ENCODE measurements around the gene PAN2. TPM values are rescaled to one million over a fixed set of nuclear protein-coding genes. Genes with fewer than 3 reads are reported as not detected.
"Not testable (repeated sequence)": the region's sequence is repeated elsewhere in the genome, so short reads cannot be mapped to it uniquely, and the experiment has no call there.

The PAN2 gene
- total RNA-seq, 1 donor: 13.0 TPM

DNA sequence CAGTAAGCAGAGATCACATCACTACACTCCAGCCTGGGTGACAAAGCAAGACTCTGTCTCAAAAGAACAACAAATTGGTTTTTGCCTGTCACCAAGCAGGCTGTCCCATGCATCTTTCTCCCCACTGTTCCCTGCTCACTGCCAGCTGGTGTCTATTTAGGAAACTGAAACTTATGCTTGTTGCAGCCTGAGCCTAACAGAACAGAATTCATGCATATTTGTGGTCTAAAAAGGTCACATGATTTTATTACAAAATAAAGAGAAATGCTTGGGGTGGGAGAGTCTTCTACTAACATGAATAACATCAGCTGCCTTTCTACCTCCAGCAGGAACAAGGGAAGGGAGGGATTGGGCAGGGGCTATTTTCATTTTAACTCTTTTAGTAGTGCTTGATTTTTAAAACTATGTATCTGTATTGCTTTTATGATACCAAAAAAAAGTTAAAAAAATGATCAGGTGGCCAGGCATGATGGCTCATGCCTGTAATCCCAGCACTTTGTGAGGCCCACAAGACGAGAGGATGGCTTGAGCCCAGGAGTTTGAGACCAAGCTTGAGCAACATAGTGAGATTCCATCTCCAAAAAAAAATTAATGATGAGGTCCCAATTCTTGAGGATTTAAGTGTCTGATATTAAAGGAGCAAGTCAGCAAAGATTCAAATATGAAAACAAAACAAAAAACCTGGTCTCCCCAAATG, 25.2 kb upstream of the PAN2 start:
- peak; percentile 92 for DNase-seq (ENCODE audit: low read depth)
- TF ChIP-seq, protein P1, sequence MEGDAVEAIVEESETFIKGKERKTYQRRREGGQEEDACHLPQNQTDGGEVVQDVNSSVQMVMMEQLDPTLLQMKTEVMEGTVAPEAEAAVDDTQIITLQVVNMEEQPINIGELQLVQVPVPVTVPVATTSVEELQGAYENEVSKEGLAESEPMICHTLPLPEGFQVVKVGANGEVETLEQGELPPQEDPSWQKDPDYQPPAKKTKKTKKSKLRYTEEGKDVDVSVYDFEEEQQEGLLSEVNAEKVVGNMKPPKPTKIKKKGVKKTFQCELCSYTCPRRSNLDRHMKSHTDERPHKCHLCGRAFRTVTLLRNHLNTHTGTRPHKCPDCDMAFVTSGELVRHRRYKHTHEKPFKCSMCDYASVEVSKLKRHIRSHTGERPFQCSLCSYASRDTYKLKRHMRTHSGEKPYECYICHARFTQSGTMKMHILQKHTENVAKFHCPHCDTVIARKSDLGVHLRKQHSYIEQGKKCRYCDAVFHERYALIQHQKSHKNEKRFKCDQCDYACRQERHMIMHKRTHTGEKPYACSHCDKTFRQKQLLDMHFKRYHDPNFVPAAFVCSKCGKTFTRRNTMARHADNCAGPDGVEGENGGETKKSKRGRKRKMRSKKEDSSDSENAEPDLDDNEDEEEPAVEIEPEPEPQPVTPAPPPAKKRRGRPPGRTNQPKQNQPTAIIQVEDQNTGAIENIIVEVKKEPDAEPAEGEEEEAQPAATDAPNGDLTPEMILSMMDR (IDR thresholded peaks at IDR 0.05; ENCODE audit: insufficient read depth, low read depth, low read length): no peak
- peak overlapping the region; percentile 66 for H3K4me3 ChIP-seq (ENCODE audit: low read depth, low read length)

DNA sequence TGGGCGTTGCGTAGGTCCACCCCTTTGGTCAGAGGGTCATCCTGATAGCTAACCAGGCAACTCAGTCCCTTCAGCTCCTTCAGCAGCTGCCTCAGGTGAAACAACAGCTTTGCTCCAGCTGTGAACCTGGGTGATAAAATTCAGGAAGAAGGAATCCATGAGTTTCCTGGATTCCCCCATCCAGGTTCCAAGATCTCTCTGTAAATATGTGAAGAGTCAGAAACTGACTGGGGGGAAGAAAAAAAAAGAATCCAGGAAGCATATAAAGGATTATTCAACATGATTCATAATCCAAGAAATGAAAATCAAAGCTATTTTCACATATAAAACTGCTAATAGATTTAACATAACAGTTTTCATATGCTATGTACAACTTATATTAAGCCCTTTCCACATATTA, 17.5 kb upstream of the PAN2 start:
- TF ChIP-seq, protein P1 (IDR thresholded peaks at IDR 0.05; ENCODE audit: insufficient read depth, low read depth, low read length): no peak
- no peak overlapping the region for H3K4me3 ChIP-seq (ENCODE audit: low read depth, low read length)
- DNase-seq (ENCODE audit: low read depth): no peak

DNA sequence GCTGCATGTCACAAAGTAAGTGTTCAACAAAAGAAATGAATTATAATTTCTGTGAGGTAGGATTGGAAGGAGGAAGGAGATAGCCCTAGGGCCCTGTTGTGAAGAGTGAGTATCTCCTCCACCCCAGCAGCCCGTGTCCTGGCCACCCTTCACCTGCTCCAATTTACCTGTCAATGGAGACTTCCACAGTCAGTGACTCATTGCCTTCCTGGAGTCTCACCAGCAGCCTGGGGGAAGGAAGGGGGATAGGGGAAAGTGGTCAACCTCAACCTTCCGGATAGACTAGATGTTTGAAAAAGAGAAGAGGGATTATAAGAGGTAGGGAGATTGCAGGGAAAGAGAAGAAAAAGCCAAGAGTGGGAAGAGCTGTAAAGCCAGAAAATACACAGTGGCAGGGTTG, 16.9 kb upstream of the PAN2 start:
- no peak overlapping the region for H3K4me3 ChIP-seq (ENCODE audit: low read depth, low read length)
- TF ChIP-seq, protein P1 (IDR thresholded peaks at IDR 0.05; ENCODE audit: insufficient read depth, low read depth, low read length): no peak
- no peak for DNase-seq (ENCODE audit: low read depth)

DNA sequence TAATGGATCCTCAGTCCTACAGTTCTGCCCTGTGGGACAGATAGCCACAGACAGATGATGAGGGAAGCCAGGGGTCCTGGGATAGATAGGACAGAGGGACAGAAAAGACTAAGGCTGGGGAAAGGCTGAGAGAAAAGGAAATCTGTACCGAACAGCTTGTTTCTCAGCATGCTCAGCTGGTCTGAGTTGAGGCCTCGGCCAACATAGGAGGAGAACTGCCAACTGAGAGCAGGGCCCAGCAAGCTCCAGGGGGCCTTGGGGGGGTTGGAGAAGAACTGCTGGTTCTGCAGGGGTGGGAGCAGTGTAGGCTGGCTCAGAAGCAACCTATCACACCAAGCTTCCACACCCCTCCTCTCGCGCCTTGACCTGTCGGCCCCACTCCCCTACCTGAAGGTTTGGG, 15.0 kb upstream of the PAN2 start:
- no peak overlapping the region for H3K4me3 ChIP-seq (ENCODE audit: low read depth, low read length)
- DNase-seq (ENCODE audit: low read depth): no peak
- TF ChIP-seq, protein P1 (IDR thresholded peaks at IDR 0.05; ENCODE audit: insufficient read depth, low read depth, low read length): no peak

DNA sequence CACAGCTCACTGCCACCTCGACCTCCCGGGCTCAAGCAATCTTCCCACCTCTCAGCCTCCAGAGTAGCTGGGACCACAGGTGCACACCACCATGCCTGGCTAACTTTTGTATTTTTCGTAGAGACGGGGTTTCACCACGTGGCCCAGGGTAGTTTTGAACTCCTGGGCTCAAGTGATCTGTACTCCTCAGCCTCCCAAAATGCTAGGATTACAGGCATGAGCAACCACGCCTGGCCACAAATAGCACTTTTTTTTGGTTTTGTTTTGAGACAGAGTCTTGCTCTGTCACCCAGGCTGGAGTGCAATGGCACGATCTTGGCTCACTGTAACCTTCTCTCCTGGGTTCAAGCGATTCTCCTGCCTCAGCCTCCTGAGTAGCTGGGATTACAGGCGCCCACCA, 13.5 kb upstream of the PAN2 start:
- not testable (repeated sequence) for DNase-seq (ENCODE audit: low read depth); H3K4me3 ChIP-seq (ENCODE audit: low read depth, low read length)

DNA sequence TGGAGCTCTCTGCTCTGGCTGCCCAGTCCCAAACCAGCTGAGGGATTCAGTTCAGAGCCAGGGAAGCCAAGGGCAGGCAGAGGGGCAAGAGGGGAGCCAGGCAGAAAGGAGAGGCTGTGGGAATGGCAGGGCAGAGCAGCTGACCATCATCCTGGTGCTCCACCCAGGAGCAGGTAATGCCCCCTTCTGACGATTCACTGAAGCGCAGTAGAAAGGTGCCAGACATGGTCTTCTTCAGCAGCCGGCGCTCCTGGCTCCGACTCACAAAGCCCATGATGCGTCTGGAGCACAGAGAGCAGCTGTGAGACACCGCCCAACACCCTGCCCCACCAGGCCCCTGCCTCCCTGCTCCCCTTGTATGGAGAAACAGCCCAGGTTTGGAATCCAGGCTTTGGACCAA, 12.9 kb upstream of the PAN2 start:
- H3K4me3 ChIP-seq (ENCODE audit: low read depth, low read length): no peak overlapping the region
- TF ChIP-seq, protein P1 (IDR thresholded peaks at IDR 0.05; ENCODE audit: insufficient read depth, low read depth, low read length): peak; percentile 8
- DNase-seq (ENCODE audit: low read depth): no peak

DNA sequence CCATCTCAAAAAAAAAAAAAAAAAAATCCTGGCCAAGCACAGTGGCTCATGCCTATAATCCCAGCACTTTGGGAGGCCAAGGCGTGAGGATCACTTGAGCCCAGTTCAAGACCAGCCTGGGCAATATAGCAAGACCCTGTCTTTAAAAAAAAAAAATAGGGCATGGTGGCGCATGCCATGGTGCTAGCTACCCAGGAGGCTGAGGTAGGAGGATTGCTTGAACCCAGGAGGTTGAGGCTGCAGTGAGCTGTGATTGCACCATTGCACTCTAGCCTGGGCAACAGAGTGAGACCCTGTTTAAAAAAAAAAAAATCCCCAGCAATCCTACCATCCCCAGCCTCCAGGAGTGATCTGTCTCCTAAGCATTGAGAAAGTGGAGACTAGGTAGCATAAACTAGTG, 8.5 kb upstream of the PAN2 start:
- DNase-seq (ENCODE audit: low read depth); H3K4me3 ChIP-seq (ENCODE audit: low read depth, low read length): not testable (repeated sequence)

DNA sequence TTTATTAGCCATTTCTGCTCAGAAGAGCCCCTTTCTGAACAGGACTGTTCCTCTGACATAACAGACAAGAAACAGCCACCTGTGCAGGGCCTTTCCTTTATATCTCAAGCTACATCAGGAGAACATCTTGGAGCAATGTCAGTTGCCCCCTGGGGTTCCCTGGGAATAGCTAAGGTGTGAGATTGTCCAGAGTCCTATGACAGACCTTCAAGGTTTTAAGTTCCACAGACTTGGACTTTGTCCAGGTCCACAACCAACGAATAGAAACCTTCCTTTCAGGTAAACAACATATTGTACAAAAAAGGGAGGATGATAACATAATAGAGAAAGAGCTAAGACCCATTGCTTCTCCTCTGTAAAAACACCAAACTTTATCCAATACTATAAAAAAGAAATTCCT, 7.8 kb upstream of the PAN2 start:
- DNase-seq (ENCODE audit: low read depth): no peak
- no peak overlapping the region for H3K4me3 ChIP-seq (ENCODE audit: low read depth, low read length)
- TF ChIP-seq, protein P1 (IDR thresholded peaks at IDR 0.05; ENCODE audit: insufficient read depth, low read depth, low read length): no peak

Measured in fibroblast of villous mesenchyme (primary cell).